Stimulated activated CD4-positive, alpha-beta T cell treated with anti-CD3 and anti-CD28 coated beads, Interleukin-1b, Interleukin-23, amount 100 ng/mL, for 4 hours (primary cell): ENCODE measurements around the gene PAK3.

ENCODE experiments used
- DNase-seq, 2 donors: peaks; one replicate each; pipeline ENCODE4 v3.0.0-alpha.2; 2020; ENCODE audit warnings: low read depth in 2 of 2

The PAK3 gene

GRCh38 chrX:111131572-111131971, 35.6 kb downstream of the PAK3 start:
- DNase-seq, result no peak

GRCh38 chrX:111133389-111133788, 37.4 kb downstream of the PAK3 start:
- DNase-seq, result no peak

GRCh38 chrX:111145878-111146277, 49.9 kb downstream of the PAK3 start:
- no peak for DNase-seq

GRCh38 chrX:111151764-111152163, 55.8 kb downstream of the PAK3 start:
- DNase-seq, result no peak

- DNase-seq, result no peak
These were observed 63.2 kb downstream of the PAK3 start for GRCh38 chrX:111159232-111159631.

- DNase-seq, result no peak
These were observed 68.7 kb downstream of the PAK3 start for GRCh38 chrX:111164728-111165127.

- no peak for DNase-seq
These were observed 69.9 kb downstream of the PAK3 start for GRCh38 chrX:111165902-111166301.

GRCh38 chrX:111167334-111167733, 71.3 kb downstream of the PAK3 start:
- no peak for DNase-seq

GRCh38 chrX:111168314-111168713, 72.3 kb downstream of the PAK3 start:
- DNase-seq, result no peak

- DNase-seq, result no peak
These were observed 73.2 kb downstream of the PAK3 start for GRCh38 chrX:111169141-111169540.

- DNase-seq, result no peak
These were observed 74.0 kb downstream of the PAK3 start for GRCh38 chrX:111170017-111170416.

- DNase-seq, result no peak
These were observed 84.8 kb downstream of the PAK3 start for GRCh38 chrX:111180750-111181240.

GRCh38 chrX:111181951-111182350, 86.0 kb downstream of the PAK3 start:
- no peak for DNase-seq

- DNase-seq, result no peak
These were observed 87.0 kb downstream of the PAK3 start for GRCh38 chrX:111182997-111183396.

GRCh38 chrX:111191598-111191997, 95.6 kb downstream of the PAK3 start:
- no peak for DNase-seq

- DNase-seq, result no peak
These were observed 103.5 kb downstream of the PAK3 start for GRCh38 chrX:111199505-111199904.

GRCh38 chrX:111200327-111200726, 104.3 kb downstream of the PAK3 start:
- DNase-seq, result no peak

GRCh38 chrX:111207851-111208250, 111.9 kb downstream of the PAK3 start:
- no peak for DNase-seq

- no peak for DNase-seq
These were observed 120.4 kb downstream of the PAK3 start for GRCh38 chrX:111216293-111216801.

- no peak for DNase-seq
These were observed 148.3 kb downstream of the PAK3 start for GRCh38 chrX:111244235-111244750.

- no peak for DNase-seq
These were observed 159.1 kb downstream of the PAK3 start for GRCh38 chrX:111254896-111255693.

GRCh38 chrX:111257733-111258132, 161.7 kb downstream of the PAK3 start:
- DNase-seq, result no peak

GRCh38 chrX:111259559-111259958, 163.6 kb downstream of the PAK3 start:
- no peak for DNase-seq
